Tibial nerve (tissue), 4 donors: ENCODE measurements around the gene OR51B5. TPM values are rescaled to one million over a fixed set of nuclear protein-coding genes. Genes with fewer than 3 reads are reported as not detected.
"Not testable (repeated sequence)": the region's sequence is repeated elsewhere in the genome, so short reads cannot be mapped to it uniquely, and the experiment has no call there.

Source experiments
- DNase-seq, 2 donors: peaks; one replicate each; pipeline ENCODE4 v3.0.0-alpha.2; 2019; ENCODE audit warnings: low spot score in 2 of 2
- H3K27ac ChIP-seq, 4 donors: fragments of 200-600 bp; sonication (generic) in 3 of 4; one replicate each; pipeline ENCODE4 v1.5.1; 2017 to 2019; ENCODE audit warnings: mild to moderate bottlenecking in 1 of 4
- H3K27me3 ChIP-seq, 2 donors: fragments of 200-600 bp; sonication (generic) in 1 of 2; one replicate each; pipeline versions ENCODE4 v1.5.1 to v1.6.0; 2017 to 2019
- H3K36me3 ChIP-seq, 3 donors: fragments of 200-600 bp; sonication (generic); one replicate each; pipeline ENCODE4 v1.5.1; 2018 to 2019
- H3K4me1 ChIP-seq, 4 donors: fragments of 200-600 bp; sonication (generic) in 3 of 4; one replicate each; pipeline ENCODE4 v1.5.1; 2017 to 2019
- H3K4me3 ChIP-seq, 4 donors: fragments of 200-600 bp; sonication (generic) in 3 of 4; one replicate each; pipeline ENCODE4 v1.5.1; 2017 to 2019; ENCODE audit warnings: mild to moderate bottlenecking in 1 of 4, moderate library complexity in 1 of 4
- H3K9me3 ChIP-seq, 4 donors: fragments of 200-600 bp; sonication (generic) in 3 of 4; one replicate each; pipeline ENCODE4 v1.5.1; 2017 to 2019
- CTCF ChIP-seq, 5 experiments: fragments of 200-600 bp in 3 of 5; fragments of 450-650 bp in 2 of 5; sonication (generic) in 3 of 5; IDR thresholded peaks; one replicate each; pipeline ENCODE4 v1.5.1; 2016 to 2019; ENCODE audit warnings: antibody characterized with exemption in 5 of 5, mild to moderate bottlenecking in 3 of 5, moderate library complexity in 2 of 5
- EP300 ChIP-seq, 2 donors: sonication (generic); formaldehyde crosslinking; IDR thresholded peaks; one replicate each; pipeline ENCODE4 v1.6.1; 2017; ENCODE audit warnings: antibody characterized with exemption in 2 of 2, mild to moderate bottlenecking in 1 of 2
- POLR2A ChIP-seq, 2 donors: fragments of 450-650 bp; IDR thresholded peaks; one replicate each; pipeline ENCODE4 v1.6.1; 2017; ENCODE audit warnings: antibody characterized with exemption in 2 of 2, mild to moderate bottlenecking in 2 of 2, moderate library complexity in 2 of 2
- WGBS, 2 donors: methylation state at CpG; one replicate each; pipeline ENCODE4 v1.1.5; 2018; 5-methylcytosine and 5-hydroxymethylcytosine counted together
- total RNA-seq, 4 donors: library from RNA; depleted of rRNA; stranded (reverse); fragments of >200 nt; gene quantifications; one replicate each; pipeline ENCODE4 v1.1.0, GENCODE V29; 2016

OR51B5 gene
- total RNA-seq, 4 donors from 2014 or later = 1.3 to 2.9 (median 2.0) TPM; not detected in 1

- H3K4me3 ChIP-seq = no peak overlapping the region
- H3K27ac ChIP-seq = no peak overlapping the region
- 52 to 60% methylated on average over 2 of the region's 2 CpGs for WGBS, 2 donors
- no peaks in the 10 kb centered on the region for H3K4me1 ChIP-seq
- TF ChIP-seq POLR2A (IDR thresholded peaks at IDR 0.05) = no peak
- TF ChIP-seq CTCF (IDR thresholded peaks at IDR 0.05) = no peak
- no peak for TF ChIP-seq EP300 (IDR thresholded peaks at IDR 0.05)
- no peaks in the 10 kb centered on the region for H3K36me3 ChIP-seq
- H3K27me3 ChIP-seq = no peaks in the 10 kb centered on the region
- no peak for DNase-seq
- no peaks in the 10 kb centered on the region for H3K9me3 ChIP-seq
Observed at GRCh38 chr11:5364214-5364613, 20.9 kb upstream of the OR51B5 start.

DNA sequence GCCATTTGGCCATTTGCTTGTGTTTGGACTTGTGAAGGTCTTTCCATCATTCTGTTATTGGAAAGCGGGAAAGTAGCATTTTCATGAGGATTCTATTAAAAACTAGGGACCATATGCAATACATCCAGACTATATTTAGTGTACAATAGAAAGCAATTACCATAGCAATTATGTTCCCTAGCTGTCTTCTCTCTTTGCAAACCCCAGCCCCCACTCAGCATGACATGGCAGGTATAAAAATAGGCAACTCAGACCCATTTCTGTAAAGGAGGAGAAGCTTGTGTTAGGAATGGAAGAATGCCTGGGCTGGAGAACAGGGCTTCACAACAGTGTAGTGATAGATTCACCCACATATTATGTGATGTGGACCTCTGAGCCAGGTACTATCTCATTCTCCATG, 20.4 kb upstream of the OR51B5 start:
- H3K27me3 ChIP-seq = no peaks in the 10 kb centered on the region
- no peak for TF ChIP-seq CTCF (IDR thresholded peaks at IDR 0.05)
- TF ChIP-seq POLR2A (IDR thresholded peaks at IDR 0.05) = no peak
- no peak for TF ChIP-seq EP300 (IDR thresholded peaks at IDR 0.05)
- WGBS, 2 donors = 94% methylated on average over 1 of the region's 1 CpG
- H3K27ac ChIP-seq = no peak overlapping the region
- no peaks in the 10 kb centered on the region for H3K9me3 ChIP-seq
- H3K4me3 ChIP-seq = no peak overlapping the region
- DNase-seq = no peak
- no peaks in the 10 kb centered on the region for H3K36me3 ChIP-seq
- H3K4me1 ChIP-seq = no peaks in the 10 kb centered on the region

- no peaks in the 10 kb centered on the region for H3K27me3 ChIP-seq
- no peaks in the 10 kb centered on the region for H3K36me3 ChIP-seq
- H3K9me3 ChIP-seq = no peaks in the 10 kb centered on the region
- TF ChIP-seq EP300 (IDR thresholded peaks at IDR 0.05) = no peak
- no peak for TF ChIP-seq POLR2A (IDR thresholded peaks at IDR 0.05)
- no peak for TF ChIP-seq CTCF (IDR thresholded peaks at IDR 0.05)
- 61 to 80% methylated on average over 3 of the region's 3 CpGs for WGBS, 2 donors
- no peak overlapping the region for H3K4me3 ChIP-seq
- no peaks in the 10 kb centered on the region for H3K4me1 ChIP-seq
- H3K27ac ChIP-seq = no peak overlapping the region
- no peak for DNase-seq
Observed at GRCh38 chr11:5362017-5362625, 18.8 kb upstream of the OR51B5 start.

DNA sequence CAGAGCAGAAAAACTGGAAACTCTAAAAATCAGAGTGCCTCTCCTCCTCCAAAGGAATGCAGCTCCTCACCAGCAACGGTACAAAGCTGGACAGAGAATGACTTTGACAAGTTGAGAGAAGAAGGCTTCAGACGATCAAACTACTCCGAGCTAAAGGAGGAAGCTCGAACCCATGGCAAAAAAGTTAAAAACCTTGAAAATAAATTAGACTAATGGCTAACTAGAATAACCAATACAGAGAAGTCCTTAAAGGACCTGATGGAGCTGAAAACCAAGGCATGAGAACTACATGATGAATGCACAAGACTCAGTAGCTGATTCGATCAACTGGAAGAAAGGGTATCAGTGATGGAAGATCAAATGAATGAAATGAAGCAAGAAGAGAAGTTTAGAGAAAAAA, 12.7 kb upstream of the OR51B5 start:
- WGBS, 2 donors = 89% methylated on average over 5 of the region's 5 CpGs
- H3K4me3 ChIP-seq, H3K36me3 ChIP-seq, DNase-seq, H3K27ac ChIP-seq, H3K27me3 ChIP-seq, H3K9me3 ChIP-seq, H3K4me1 ChIP-seq: not testable (repeated sequence)

DNA sequence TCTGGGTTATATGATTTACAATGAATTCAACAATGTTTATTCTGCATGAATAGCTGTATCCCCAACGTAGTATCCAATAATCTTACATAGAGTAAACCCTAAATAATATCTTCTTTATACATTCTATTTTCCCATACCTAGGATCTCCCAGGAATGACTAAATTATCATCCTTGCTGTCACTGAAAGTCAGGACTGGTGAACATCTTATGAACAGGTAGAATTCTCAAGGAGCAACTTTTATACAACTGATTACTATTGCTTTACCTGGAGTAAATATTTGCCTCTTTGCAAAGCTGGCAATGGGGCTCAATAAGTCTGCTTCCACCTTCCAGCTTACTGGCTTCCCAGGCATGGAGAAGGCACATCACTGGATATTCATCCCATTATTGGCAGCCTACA, 7.9 kb upstream of the OR51B5 start, which contains the start of gene OR51B6:
Gene OR51B6, plus strand, starts transcription at position 301 of the 400 bp plus-strand sequence. Its CDS starts 0 bp downstream, at position 301.
- H3K27ac ChIP-seq = no peak within 1 kb of the TSS
- H3K36me3 ChIP-seq = no peaks in the 10 kb centered on the region
- H3K9me3 ChIP-seq = no peaks in the 10 kb centered on the region
- H3K4me3 ChIP-seq = no peak within 1 kb of the TSS
- TF ChIP-seq EP300 (IDR thresholded peaks at IDR 0.05) = no peak
- TF ChIP-seq POLR2A (IDR thresholded peaks at IDR 0.05) = no peak
- no peak for TF ChIP-seq CTCF (IDR thresholded peaks at IDR 0.05)
- WGBS, 2 donors = 74 to 75% methylated on average over 1 of the region's 1 CpG
- no peaks in the 10 kb centered on the region for H3K4me1 ChIP-seq
- H3K27me3 ChIP-seq = no peaks in the 10 kb centered on the region
- DNase-seq = no peak

DNA sequence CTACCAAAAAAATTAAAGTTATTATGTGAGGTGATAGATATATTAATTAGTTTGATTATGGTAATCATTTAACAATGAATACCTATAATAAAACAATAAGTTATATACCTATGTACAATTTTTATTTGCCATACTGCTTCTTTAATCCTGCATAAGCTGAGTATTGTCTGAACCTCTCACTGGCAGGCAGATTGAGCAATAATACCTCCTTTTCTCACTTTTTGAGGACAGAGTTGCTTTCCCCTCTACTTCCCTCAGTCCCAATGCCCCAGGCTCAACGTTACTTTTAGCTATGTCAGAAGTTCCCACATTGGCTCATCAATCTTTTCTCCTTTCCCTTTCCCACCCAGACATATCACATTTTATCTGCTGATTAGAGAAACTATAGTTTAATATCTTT, 6.2 kb upstream of the OR51B5 start:
- H3K9me3 ChIP-seq = no peaks in the 10 kb centered on the region
- no peaks in the 10 kb centered on the region for H3K27me3 ChIP-seq
- H3K36me3 ChIP-seq = no peaks in the 10 kb centered on the region
- no peak for DNase-seq
- TF ChIP-seq EP300 (IDR thresholded peaks at IDR 0.05) (no peak), CTCF (IDR thresholded peaks at IDR 0.05) (no peak), POLR2A (IDR thresholded peaks at IDR 0.05) (no peak)
- no peak overlapping the region for H3K4me3 ChIP-seq
- no peak overlapping the region for H3K27ac ChIP-seq
- H3K4me1 ChIP-seq = no peaks in the 10 kb centered on the region
- WGBS, 2 donors = 29 to 43% methylated on average over 1 of the region's 1 CpG
